Activated T-cell treated with anti-CD3 and anti-CD28 coated beads, Interleukin-2, amount 50 U/mL, for 72 hours (primary cell): Measurements from ENCODE around the gene DOCK1. TPM values are rescaled to one million over a fixed set of nuclear protein-coding genes. Genes with fewer than 3 reads are reported as not detected.
"Not testable (repeated sequence)": the region's sequence is repeated elsewhere in the genome, so short reads cannot be mapped to it uniquely, and the experiment has no call there.

Source experiments
- ATAC-seq, 2 donors: fragments of 150-1000 bp; cut with Tn5 transposase; replicated peaks in 1 of 2; 2 replicates each; pipeline ENCODE4 v1.10.0; 2021; ENCODE audit warnings: moderate library complexity in 2 of 2, mild to moderate bottlenecking in 1 of 2
- DNase-seq, 2 donors: peaks; one replicate each; pipeline ENCODE4 v3.0.0; 2021 to 2022; ENCODE audit warnings: mixed read lengths in 1 of 2
- H3K27ac Mint-ChIP-seq: one replicate; pipeline ENCODE4 v1.8.0; 2022; ENCODE audit warnings: mild to moderate bottlenecking, moderate library complexity, mixed read lengths
- H3K27me3 Mint-ChIP-seq: one replicate; pipeline ENCODE4 v1.8.0; 2022; ENCODE audit warnings: low read depth, mixed read lengths
- H3K36me3 Mint-ChIP-seq, 2 donors: one replicate each; pipeline ENCODE4 v1.8.0; 2022; ENCODE audit warnings: mixed read lengths in 2 of 2, mild to moderate bottlenecking in 1 of 2; ENCODE audit not compliant: insufficient read depth in 2 of 2
- H3K4me1 Mint-ChIP-seq: one replicate; pipeline ENCODE4 v1.8.0; 2022; ENCODE audit warnings: low read depth, mixed read lengths
- H3K4me3 Mint-ChIP-seq, 2 donors: one replicate each; pipeline ENCODE4 v1.8.0; 2022; ENCODE audit warnings: mild to moderate bottlenecking in 2 of 2, mixed read lengths in 2 of 2, moderate library complexity in 2 of 2
- H3K9me3 Mint-ChIP-seq, 2 donors: one replicate each; pipeline ENCODE4 v1.8.0; 2022; ENCODE audit warnings: mixed read lengths in 2 of 2
- total RNA-seq, 2 donors: library from RNA; stranded (reverse); gene quantifications; one replicate each; pipeline ENCODE4 v1.2.3, GENCODE V29; 2022

The DOCK1 gene
- total RNA-seq, 2 donors from 2014 or later = 0.35 to 0.53 TPM

- Mint-ChIP-seq H3K27ac (no peak overlapping the region), H3K4me3 (no peak overlapping the region), H3K36me3 (no peaks in the 10 kb centered on the region)
These were observed 402.1 kb downstream of the DOCK1 start for GRCh38 chr10:127307338-127307737.

GRCh38 chr10:127308031-127308430 is 402.8 kb downstream of the DOCK1 start:
- Mint-ChIP-seq H3K36me3 (no peaks in the 10 kb centered on the region), H3K4me1 (no peaks in the 10 kb centered on the region), H3K27me3 (peaks cover 4% of the 10 kb centered on the region), H3K4me3 (no peak overlapping the region), H3K27ac (no peak overlapping the region), H3K9me3 (no peaks in the 10 kb centered on the region)
- DNase-seq (no peak), ATAC-seq (no peak)

More at GRCh38 chr10:127307338-127307737, 402.1 kb downstream of the DOCK1 start:
- Mint-ChIP-seq H3K9me3 (no peaks in the 10 kb centered on the region), H3K4me1 (no peaks in the 10 kb centered on the region), H3K27me3 (no peaks in the 10 kb centered on the region)
- DNase-seq = no peak
- ATAC-seq = no peak

- H3K4me1 Mint-ChIP-seq, H3K27me3 Mint-ChIP-seq, DNase-seq, H3K27ac Mint-ChIP-seq, ATAC-seq, H3K9me3 Mint-ChIP-seq, H3K4me3 Mint-ChIP-seq, H3K36me3 Mint-ChIP-seq: not testable (repeated sequence)
These were observed 404.4 kb downstream of the DOCK1 start for GRCh38 chr10:127309619-127310018.

GRCh38 chr10:127310430-127310829 is 405.2 kb downstream of the DOCK1 start:
- Mint-ChIP-seq H3K9me3 (no peaks in the 10 kb centered on the region), H3K36me3 (no peaks in the 10 kb centered on the region), H3K27ac (no peak overlapping the region), H3K4me3 (no peak overlapping the region), H3K27me3 (peaks cover 7% of the 10 kb centered on the region), H3K4me1 (no peaks in the 10 kb centered on the region)
- ATAC-seq (no peak), DNase-seq (no peak)

- Mint-ChIP-seq H3K4me1 (no peaks in the 10 kb centered on the region), H3K27me3 (peaks cover 7% of the 10 kb centered on the region), H3K27ac (no peak overlapping the region), H3K9me3 (no peaks in the 10 kb centered on the region), H3K36me3 (no peaks in the 10 kb centered on the region), H3K4me3 (no peak overlapping the region)
- no peak for DNase-seq
- no peak for ATAC-seq
These were observed 405.7 kb downstream of the DOCK1 start for GRCh38 chr10:127310923-127311322.

- DNase-seq = no peak
- no peak for ATAC-seq
- peaks cover 7% of the 10 kb centered on the region for H3K27me3 Mint-ChIP-seq
- no peaks in the 10 kb centered on the region for H3K4me1 Mint-ChIP-seq
- H3K9me3 Mint-ChIP-seq = no peaks in the 10 kb centered on the region
- H3K4me3 Mint-ChIP-seq = no peak overlapping the region
- no peaks in the 10 kb centered on the region for H3K36me3 Mint-ChIP-seq
- no peak overlapping the region for H3K27ac Mint-ChIP-seq
These were observed 408.9 kb downstream of the DOCK1 start for GRCh38 chr10:127313996-127314700.

GRCh38 chr10:127314797-127315196 is 409.6 kb downstream of the DOCK1 start:
- Mint-ChIP-seq H3K36me3 (no peaks in the 10 kb centered on the region), H3K9me3 (no peaks in the 10 kb centered on the region), H3K27ac (no peak overlapping the region), H3K4me3 (no peak overlapping the region), H3K4me1 (no peaks in the 10 kb centered on the region), H3K27me3 (peaks cover 7% of the 10 kb centered on the region)
- DNase-seq (no peak), ATAC-seq (no peak)

- peaks cover 10% of the 10 kb centered on the region for H3K27me3 Mint-ChIP-seq
- H3K4me3 Mint-ChIP-seq = no peak overlapping the region
- ATAC-seq (no peak), DNase-seq (no peak)
- H3K36me3 Mint-ChIP-seq = no peaks in the 10 kb centered on the region
- H3K4me1 Mint-ChIP-seq = no peaks in the 10 kb centered on the region
- H3K9me3 Mint-ChIP-seq = no peaks in the 10 kb centered on the region
- no peak overlapping the region for H3K27ac Mint-ChIP-seq
These were observed 410.7 kb downstream of the DOCK1 start for GRCh38 chr10:127315888-127316287.

- no peak for DNase-seq
- H3K4me1 Mint-ChIP-seq = no peaks in the 10 kb centered on the region
These were observed 413.2 kb downstream of the DOCK1 start for GRCh38 chr10:127318396-127318795.

GRCh38 chr10:127319271-127319670 is 414.0 kb downstream of the DOCK1 start:
- Mint-ChIP-seq H3K27ac (no peak overlapping the region), H3K27me3 (peaks cover 7% of the 10 kb centered on the region), H3K4me3 (no peak overlapping the region), H3K4me1 (no peaks in the 10 kb centered on the region), H3K36me3 (no peaks in the 10 kb centered on the region), H3K9me3 (no peaks in the 10 kb centered on the region)
- DNase-seq = no peak
- ATAC-seq = no peak

More at GRCh38 chr10:127318396-127318795, 413.2 kb downstream of the DOCK1 start:
- no peak overlapping the region for H3K4me3 Mint-ChIP-seq
- H3K36me3 Mint-ChIP-seq = no peaks in the 10 kb centered on the region
- H3K27me3 Mint-ChIP-seq = peaks cover 7% of the 10 kb centered on the region
- no peaks in the 10 kb centered on the region for H3K9me3 Mint-ChIP-seq
- ATAC-seq = no peak
- H3K27ac Mint-ChIP-seq = no peak overlapping the region

GRCh38 chr10:127319691-127320090 is 414.5 kb downstream of the DOCK1 start:
- ATAC-seq = no peak
- DNase-seq = no peak
- H3K9me3 Mint-ChIP-seq = no peaks in the 10 kb centered on the region
- no peaks in the 10 kb centered on the region for H3K36me3 Mint-ChIP-seq
- peaks cover 11% of the 10 kb centered on the region for H3K27me3 Mint-ChIP-seq
- no peak overlapping the region for H3K27ac Mint-ChIP-seq
- H3K4me3 Mint-ChIP-seq = no peak overlapping the region
- no peaks in the 10 kb centered on the region for H3K4me1 Mint-ChIP-seq

GRCh38 chr10:127320176-127320575 is 414.9 kb downstream of the DOCK1 start:
- ATAC-seq = no peak
- Mint-ChIP-seq H3K4me3 (no peak overlapping the region), H3K27ac (no peak overlapping the region), H3K4me1 (no peaks in the 10 kb centered on the region), H3K36me3 (no peaks in the 10 kb centered on the region), H3K27me3 (peaks cover 14% of the 10 kb centered on the region), H3K9me3 (no peaks in the 10 kb centered on the region)
- no peak for DNase-seq

GRCh38 chr10:127322286-127322685 is 417.1 kb downstream of the DOCK1 start:
- no peak overlapping the region for H3K4me3 Mint-ChIP-seq
- DNase-seq (no peak), ATAC-seq (no peak)
- H3K27me3 Mint-ChIP-seq = peaks cover 14% of the 10 kb centered on the region
- H3K4me1 Mint-ChIP-seq = no peaks in the 10 kb centered on the region
- H3K9me3 Mint-ChIP-seq = no peaks in the 10 kb centered on the region
- H3K36me3 Mint-ChIP-seq = no peaks in the 10 kb centered on the region
- no peak overlapping the region for H3K27ac Mint-ChIP-seq

- no peak overlapping the region for H3K27ac Mint-ChIP-seq
- H3K36me3 Mint-ChIP-seq = no peaks in the 10 kb centered on the region
- no peaks in the 10 kb centered on the region for H3K4me1 Mint-ChIP-seq
- DNase-seq (no peak), ATAC-seq (no peak)
- no peaks in the 10 kb centered on the region for H3K9me3 Mint-ChIP-seq
- peaks cover 19% of the 10 kb centered on the region for H3K27me3 Mint-ChIP-seq
- H3K4me3 Mint-ChIP-seq = no peak overlapping the region
These were observed 420.3 kb downstream of the DOCK1 start for GRCh38 chr10:127325506-127325905.
